PC-9 (cell line): Measurements from ENCODE around the gene SMARCA2.

Experiments used
- EZH2 ChIP-seq: fragments of 200-600 bp; sonication (generic); IDR thresholded peaks from 2 replicates; pipeline ENCODE4 v1.8.0; 2017; ENCODE audit warnings: antibody characterized with exemption, low read depth
- TF ChIP-seq, protein P1 (sequence below): fragments of 200-600 bp; sonication (generic); conservative IDR thresholded peaks from 2 replicates; pipeline ENCODE4 v1.6.1; 2017; ENCODE audit warnings: mixed run types, antibody characterized with exemption, mild to moderate bottlenecking, moderate library complexity

DNA sequence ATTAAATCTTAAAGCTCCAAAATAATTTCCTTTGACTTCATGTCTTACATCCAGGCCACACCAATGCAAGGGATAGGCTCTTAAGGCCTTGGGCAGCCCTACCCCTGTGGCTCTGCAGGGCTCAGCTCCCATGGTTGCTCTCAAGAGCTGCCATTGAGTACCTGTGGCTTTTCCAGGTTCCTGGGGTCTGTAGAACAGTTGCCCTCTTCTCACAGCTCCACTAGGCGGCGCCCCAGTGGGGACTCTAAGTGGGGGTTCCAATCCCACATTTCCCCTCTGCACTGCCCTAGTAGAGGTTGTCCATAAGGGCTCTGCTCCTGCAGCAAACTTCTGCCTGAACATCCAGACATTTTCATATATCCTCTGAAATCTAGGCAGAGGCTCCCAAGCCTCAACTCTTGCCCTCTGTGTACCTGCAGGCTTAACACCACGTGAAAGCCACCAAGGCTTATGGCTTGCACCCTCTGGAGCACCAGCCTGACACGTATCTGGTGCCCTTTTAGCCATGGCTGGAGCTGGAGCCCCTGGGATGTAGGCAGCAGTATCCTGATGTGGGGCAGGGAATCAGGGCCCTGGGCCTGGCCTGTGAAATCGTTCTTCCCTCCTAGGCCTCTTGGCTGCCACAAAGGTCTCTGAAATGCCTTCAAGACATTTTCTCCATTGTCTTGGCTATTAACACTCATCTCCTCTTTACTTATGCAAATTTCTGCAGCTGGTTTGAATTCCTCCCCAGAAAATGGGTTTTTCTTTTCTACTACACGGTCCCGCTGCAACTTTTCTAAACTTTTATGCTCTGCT, 185.1 kb downstream of the SMARCA2 start:
- TF ChIP-seq, protein P1, sequence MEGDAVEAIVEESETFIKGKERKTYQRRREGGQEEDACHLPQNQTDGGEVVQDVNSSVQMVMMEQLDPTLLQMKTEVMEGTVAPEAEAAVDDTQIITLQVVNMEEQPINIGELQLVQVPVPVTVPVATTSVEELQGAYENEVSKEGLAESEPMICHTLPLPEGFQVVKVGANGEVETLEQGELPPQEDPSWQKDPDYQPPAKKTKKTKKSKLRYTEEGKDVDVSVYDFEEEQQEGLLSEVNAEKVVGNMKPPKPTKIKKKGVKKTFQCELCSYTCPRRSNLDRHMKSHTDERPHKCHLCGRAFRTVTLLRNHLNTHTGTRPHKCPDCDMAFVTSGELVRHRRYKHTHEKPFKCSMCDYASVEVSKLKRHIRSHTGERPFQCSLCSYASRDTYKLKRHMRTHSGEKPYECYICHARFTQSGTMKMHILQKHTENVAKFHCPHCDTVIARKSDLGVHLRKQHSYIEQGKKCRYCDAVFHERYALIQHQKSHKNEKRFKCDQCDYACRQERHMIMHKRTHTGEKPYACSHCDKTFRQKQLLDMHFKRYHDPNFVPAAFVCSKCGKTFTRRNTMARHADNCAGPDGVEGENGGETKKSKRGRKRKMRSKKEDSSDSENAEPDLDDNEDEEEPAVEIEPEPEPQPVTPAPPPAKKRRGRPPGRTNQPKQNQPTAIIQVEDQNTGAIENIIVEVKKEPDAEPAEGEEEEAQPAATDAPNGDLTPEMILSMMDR = no peak
- no peak for TF ChIP-seq EZH2
